SK-N-MC (cell line): ENCODE measurements around the gene SYCN.

Experiments used
- DNase-seq: peaks from one replicate; pipeline ENCODE4 v3.0.0-alpha.2; 2011; ENCODE audit warnings: low read depth, low spot score
- H3K27ac ChIP-seq: fragments of 200-600 bp; sonication (generic); 2 replicates; pipeline ENCODE4 v1.5.1; 2016; ENCODE audit warnings: mixed run types
- H3K36me3 ChIP-seq: fragments of 200-600 bp; sonication (generic); 2 replicates; pipeline ENCODE4 v1.6.1; 2017; ENCODE audit warnings: antibody characterized with exemption, low read length, mixed read lengths; ENCODE audit not compliant: insufficient read depth
- H3K4me3 ChIP-seq: fragments of 200-600 bp; sonication (generic); 2 replicates; pipeline ENCODE4 v1.5.1; 2016
- H3K9ac ChIP-seq: fragments of 200-600 bp; sonication (generic); 2 replicates; pipeline ENCODE4 v1.8.0; 2017; ENCODE audit warnings: mixed run types, mixed read lengths; ENCODE audit not compliant: insufficient read length
- H3K9me3 ChIP-seq: fragments of 200-600 bp; sonication (generic); 2 replicates; pipeline ENCODE4 v1.6.1; 2017; ENCODE audit warnings: low read depth, mild to moderate bottlenecking, antibody characterized with exemption, low read length, moderate library complexity, mixed read lengths
- EZH2 ChIP-seq: fragments of 200-600 bp; sonication (generic); IDR thresholded peaks from one replicate; pipeline ENCODE4 v1.6.1; 2017; ENCODE audit warnings: antibody characterized with exemption
- FOXP2 ChIP-seq: optimal IDR thresholded peaks from 2 replicates; pipeline ENCODE3; 2011; ENCODE audit warnings: mild to moderate bottlenecking, moderate library complexity; ENCODE audit not compliant: insufficient read depth; ENCODE audit errors: extremely low read length, control extremely low read depth
- POLR2AphosphoS5 ChIP-seq: IDR thresholded peaks from 2 replicates; pipeline ENCODE4 v1.6.1; 2012; ENCODE audit warnings: mild to moderate bottlenecking, low read depth, low read length, borderline replicate concordance

SYCN gene

DNA sequence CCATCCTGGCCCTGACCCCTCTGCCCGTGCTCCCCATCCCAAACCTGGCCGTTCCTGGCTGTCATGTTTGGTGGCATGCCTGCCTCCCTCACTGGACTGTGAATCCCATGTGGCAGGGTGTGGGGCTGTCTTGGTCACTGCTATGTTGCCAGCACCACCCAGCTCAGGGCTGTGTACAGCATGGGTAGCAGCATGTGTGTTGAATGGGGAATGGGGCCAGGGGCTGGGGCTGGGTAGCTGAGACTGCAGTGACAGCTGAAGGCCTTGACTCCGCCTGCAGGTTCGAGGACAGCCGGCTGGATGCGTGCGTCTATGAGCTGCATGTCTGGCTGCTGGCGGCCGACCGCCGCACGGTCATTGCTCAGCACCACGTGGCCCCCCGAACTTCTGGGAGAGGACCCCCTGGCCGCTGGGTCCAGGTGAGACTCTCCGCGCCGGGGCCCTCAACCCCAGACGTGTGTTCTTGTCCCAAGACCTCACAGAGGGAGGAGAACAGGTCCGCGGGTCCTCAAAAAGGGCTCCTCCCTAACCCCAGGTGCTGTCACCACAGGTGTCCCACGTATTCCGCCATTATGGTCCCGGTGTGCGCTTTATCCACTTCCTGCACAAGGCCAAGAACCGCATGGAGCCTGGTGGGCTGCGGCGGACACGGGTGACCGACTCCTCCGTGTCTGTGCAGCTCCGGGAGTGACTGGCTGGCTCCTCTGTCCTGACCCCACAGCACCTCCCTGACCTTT is 3.8 kb downstream of the SYCN start:
- no peak overlapping the region for H3K27ac ChIP-seq
- no peaks in the 10 kb centered on the region for H3K36me3 ChIP-seq
- H3K4me3 ChIP-seq, result no peak overlapping the region
- no peak for DNase-seq
- no peak overlapping the region for H3K9ac ChIP-seq
- no peaks in the 10 kb centered on the region for H3K9me3 ChIP-seq
- no peak for TF ChIP-seq EZH2
- no peak for TF ChIP-seq POLR2AphosphoS5
- no peak for TF ChIP-seq FOXP2

DNA sequence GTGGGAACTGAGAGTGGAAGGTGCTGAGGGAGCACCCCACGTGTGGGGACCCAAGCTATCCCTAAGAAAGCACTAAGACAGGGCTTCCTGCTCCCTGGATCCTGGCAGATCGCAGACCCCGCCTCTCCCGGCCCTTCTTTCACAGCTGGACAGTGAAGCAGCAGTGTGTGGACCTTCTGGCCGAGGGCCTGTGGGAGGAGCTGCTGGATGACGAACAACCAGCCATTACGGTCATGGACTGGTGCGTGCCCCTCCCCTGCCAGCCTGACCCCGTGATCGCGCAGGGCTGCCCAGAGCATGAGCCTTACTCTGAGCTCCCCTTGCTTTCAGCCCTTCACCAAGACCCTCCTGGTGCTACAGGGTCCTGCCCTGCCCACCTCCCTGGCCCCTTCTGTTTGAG is 5.0 kb downstream of the SYCN start:
- H3K27ac ChIP-seq, result no peak overlapping the region
- H3K36me3 ChIP-seq, result no peaks in the 10 kb centered on the region
- H3K4me3 ChIP-seq, result no peak overlapping the region
- H3K9ac ChIP-seq, result no peak overlapping the region
- no peak for DNase-seq
- TF ChIP-seq EZH2, result no peak
- TF ChIP-seq FOXP2, result no peak
- no peak for TF ChIP-seq POLR2AphosphoS5
- H3K9me3 ChIP-seq, result no peaks in the 10 kb centered on the region

DNA sequence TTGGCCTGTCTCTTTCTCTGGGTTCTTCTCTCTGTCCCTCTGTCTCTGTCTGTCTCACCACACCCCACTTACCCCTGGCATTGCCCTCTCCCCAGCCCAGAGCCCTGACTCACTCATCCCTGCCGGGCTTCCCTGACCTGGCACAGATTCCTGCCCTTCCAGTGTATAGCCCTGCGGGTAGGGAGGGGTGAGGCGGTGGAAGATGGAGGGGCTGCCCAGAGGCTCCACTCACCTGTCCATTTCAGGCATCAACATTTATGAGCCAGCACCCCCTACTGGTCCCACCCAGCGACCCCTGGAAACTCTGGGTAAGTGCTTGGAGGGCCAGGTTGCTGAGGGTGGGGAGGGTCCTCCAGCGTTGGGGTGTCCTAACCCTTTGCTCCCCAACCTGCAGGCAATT is 6.3 kb downstream of the SYCN start:
- TF ChIP-seq EZH2 (no peak), POLR2AphosphoS5 (no peak), FOXP2 (no peak)
- Histone ChIP-seq H3K4me3 (no peak overlapping the region), H3K27ac (no peak overlapping the region), H3K9me3 (no peaks in the 10 kb centered on the region), H3K9ac (no peak overlapping the region), H3K36me3 (no peaks in the 10 kb centered on the region)
- no peak for DNase-seq

DNA sequence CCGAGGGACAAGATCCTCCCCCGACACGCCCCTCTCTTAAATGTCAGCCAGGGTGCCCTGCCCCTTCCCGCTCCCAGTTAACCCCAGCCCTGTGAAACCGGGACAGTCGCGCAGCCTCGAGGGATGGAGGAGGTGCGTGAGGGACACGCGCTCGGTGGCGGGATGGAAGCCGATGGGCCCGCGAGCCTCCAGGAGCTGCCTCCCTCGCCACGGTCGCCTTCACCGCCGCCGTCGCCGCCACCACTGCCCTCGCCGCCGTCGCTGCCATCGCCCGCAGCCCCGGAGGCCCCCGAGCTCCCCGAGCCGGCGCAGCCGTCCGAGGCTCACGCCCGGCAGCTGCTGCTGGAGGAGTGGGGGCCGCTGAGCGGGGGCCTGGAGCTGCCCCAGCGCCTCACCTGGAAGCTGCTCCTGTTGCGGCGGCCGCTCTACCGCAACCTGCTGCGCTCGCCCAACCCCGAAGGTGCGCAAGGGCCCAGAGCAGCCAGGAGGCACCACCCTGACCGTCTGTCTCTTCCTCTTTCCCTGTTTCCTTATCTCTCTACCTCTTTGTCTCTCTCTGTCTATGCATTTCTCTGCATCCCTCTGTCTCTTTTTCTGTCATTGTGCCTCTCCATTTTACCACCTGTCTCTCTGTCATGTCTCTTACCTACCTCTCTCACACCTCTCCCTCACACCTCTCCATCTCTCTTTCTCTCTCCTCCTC is 7.1 kb downstream of the SYCN start, which contains the start of gene NCCRP1:
TSS of gene NCCRP1 (plus strand) at position 105 of the 703 bp plus-strand sequence. CDS start at position 124, 19 bp downstream.
- Histone ChIP-seq H3K4me3 (no peak within 1 kb of the TSS), H3K9ac (no peak within 1 kb of the TSS), H3K9me3 (no peaks in the 10 kb centered on the region), H3K27ac (no peak within 1 kb of the TSS), H3K36me3 (no peaks in the 10 kb centered on the region)
- DNase-seq, result no peak
- no peak for TF ChIP-seq FOXP2

DNA sequence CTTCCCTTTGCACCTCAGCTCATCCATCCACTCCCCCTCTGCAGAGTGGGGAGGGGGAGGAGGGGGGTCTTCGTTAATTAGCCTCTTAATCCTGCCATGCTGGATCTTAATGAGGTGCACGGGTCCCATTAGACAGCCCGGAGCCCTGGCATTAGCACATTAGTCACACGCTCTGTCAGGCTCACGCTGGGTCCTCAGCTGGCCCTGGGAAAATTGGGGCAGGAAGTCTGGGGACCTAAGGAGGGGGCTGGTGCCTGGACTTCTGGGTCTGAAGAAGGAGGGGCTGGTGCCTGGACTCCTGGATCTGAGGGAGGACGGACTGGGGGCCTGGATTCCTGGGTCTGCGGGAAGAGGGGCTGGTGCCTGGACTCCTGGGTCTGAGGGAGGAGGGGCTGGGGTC is 7.7 kb downstream of the SYCN start:
- no peak overlapping the region for H3K9ac ChIP-seq
- no peak overlapping the region for H3K27ac ChIP-seq
- no peaks in the 10 kb centered on the region for H3K9me3 ChIP-seq
- no peaks in the 10 kb centered on the region for H3K36me3 ChIP-seq
- TF ChIP-seq FOXP2 (no peak), POLR2AphosphoS5 (no peak), EZH2 (no peak)
- H3K4me3 ChIP-seq, result no peak overlapping the region
- no peak for DNase-seq

DNA sequence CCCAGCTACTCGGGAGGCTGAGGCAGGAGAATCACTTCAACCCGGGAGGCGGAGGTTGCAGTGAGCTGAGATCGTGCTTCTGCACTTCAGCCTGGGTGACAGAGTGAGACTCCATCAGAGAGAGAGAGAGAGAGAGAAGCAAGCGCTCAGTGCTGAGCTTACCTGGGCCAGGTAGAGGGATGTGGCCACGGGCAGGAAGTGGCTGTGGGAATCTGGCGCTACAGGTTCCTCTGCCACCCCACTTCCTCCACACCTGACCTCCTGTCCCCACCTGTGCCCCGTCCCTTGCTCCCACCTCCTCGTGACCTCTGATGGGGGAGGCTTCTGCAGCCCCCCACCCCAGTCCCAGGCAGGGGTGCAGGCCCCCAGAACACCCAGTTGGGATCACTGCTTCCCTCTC is 8.3 kb downstream of the SYCN start:
- TF ChIP-seq EZH2 (no peak), POLR2AphosphoS5 (no peak), FOXP2 (no peak)
- Histone ChIP-seq H3K36me3 (no peaks in the 10 kb centered on the region), H3K9me3 (no peaks in the 10 kb centered on the region), H3K4me3 (no peak overlapping the region), H3K27ac (no peak overlapping the region), H3K9ac (no peak overlapping the region)
- DNase-seq, result no peak

GRCh38 chr19:39194832-39195542 is 9.1 kb downstream of the SYCN start:
- no peak overlapping the region for H3K27ac ChIP-seq

DNA sequence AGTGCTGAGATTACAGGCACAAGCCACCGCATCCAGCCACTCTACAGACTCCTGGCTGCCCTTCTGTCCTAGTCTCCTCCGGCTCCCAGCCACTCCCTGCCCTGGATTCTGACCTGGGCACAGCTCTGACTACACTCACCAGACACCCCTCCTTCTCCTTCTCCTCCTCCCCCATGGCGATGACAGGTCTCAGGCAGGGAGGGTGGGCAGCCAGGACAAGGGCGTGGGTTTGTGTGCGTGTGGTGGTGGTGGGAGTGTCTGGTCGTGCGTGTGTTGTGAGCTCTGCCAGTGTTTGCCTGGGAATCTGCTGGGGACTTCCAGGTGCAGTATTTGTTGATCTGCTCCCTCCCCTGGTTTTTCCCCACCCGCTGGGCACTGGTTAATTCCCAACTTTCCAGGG is 10.3 kb downstream of the SYCN start:
- Histone ChIP-seq H3K4me3 (no peak overlapping the region), H3K36me3 (no peaks in the 10 kb centered on the region), H3K9me3 (no peaks in the 10 kb centered on the region), H3K27ac (no peak overlapping the region), H3K9ac (no peak overlapping the region)
- no peak for TF ChIP-seq FOXP2
- TF ChIP-seq POLR2AphosphoS5, result no peak
- no peak for TF ChIP-seq EZH2
- no peak for DNase-seq

More at GRCh38 chr19:39194832-39195542, 9.1 kb downstream of the SYCN start:
- Histone ChIP-seq H3K4me3 (no peak overlapping the region), H3K36me3 (no peaks in the 10 kb centered on the region), H3K9me3 (no peaks in the 10 kb centered on the region), H3K9ac (no peak overlapping the region)
- no peak for DNase-seq
- TF ChIP-seq EZH2, result no peak
